IMR-90 (cell line): ENCODE measurements around the gene ATP8B3. TPM values are rescaled to one million over a fixed set of nuclear protein-coding genes. Genes with fewer than 3 reads are reported as not detected.

ENCODE experiments used
- ATAC-seq: fragments of 200-7000 bp; cut with Tn5 transposase; 2 replicates; pipeline ENCODE4 v1.9.1; 2020; ENCODE audit warnings: low read depth, mild to moderate bottlenecking, moderate library complexity
- BruUV-seq: library from RNA; stranded (reverse); fragments of 400-500 nt; replicated peaks from 2 replicates; lab custom pipeline; 2021; lab: Mats Ljungman, UMichigan
- CTCF ChIA-PET: fragments of 300-600 bp; formaldehyde crosslinking; extraction: SDS; loops from one replicate; lab custom pipeline; 2021; ENCODE audit warnings: antibody characterized with exemption; lab: Yijun Ruan, JAX
- POLR2A ChIA-PET: fragments of 300-600 bp; sonication (Branson Sonifier 250); formaldehyde crosslinking; loops from one replicate; lab custom pipeline; 2022; ENCODE audit warnings: antibody characterized with exemption; ENCODE audit not compliant: unreplicated experiment; lab: Charles Lee
- DNase-seq: peaks from one replicate; pipeline ENCODE4 v3.0.0; 2013
- H2AFZ ChIP-seq: replicated peaks from 2 replicates; pipeline ENCODE3; 2013; ENCODE audit warnings: low read length, mild to moderate bottlenecking; ENCODE audit not compliant: poor library complexity
- H2AK5ac ChIP-seq: 2 replicates; pipeline ENCODE4 v1.6.1; 2013; ENCODE audit warnings: low read depth, low read length, inconsistent platforms
- H2AK9ac ChIP-seq: replicated peaks from 2 replicates; pipeline ENCODE3; 2013; ENCODE audit warnings: mild to moderate bottlenecking, low read depth, low read length, moderate library complexity; ENCODE audit not compliant: poor library complexity
- H2BK120ac ChIP-seq: 2 replicates; pipeline ENCODE4 v1.6.1; 2013; ENCODE audit warnings: low read depth, low read length, inconsistent platforms
- H2BK15ac ChIP-seq: 3 replicates; pipeline ENCODE4 v1.6.1; 2013; ENCODE audit warnings: low read depth, low read length, inconsistent platforms
- H2BK20ac ChIP-seq: 2 replicates; pipeline ENCODE4 v1.6.1; 2013; ENCODE audit warnings: low read depth, mild to moderate bottlenecking, inconsistent platforms, low read length, moderate library complexity
- H2BK5ac ChIP-seq: 2 replicates; pipeline ENCODE4 v1.6.1; 2013; ENCODE audit warnings: mild to moderate bottlenecking, low read depth, low read length, inconsistent platforms; ENCODE audit not compliant: poor library complexity, severe bottlenecking
- H3K14ac ChIP-seq: replicated peaks from 2 replicates; pipeline ENCODE4 v1.6.1; 2013; ENCODE audit warnings: low read depth, low read length, inconsistent platforms
- H3K18ac ChIP-seq: 2 replicates; pipeline ENCODE4 v1.6.1; 2013; ENCODE audit warnings: low read depth, low read length, control low read depth
- H3K23ac ChIP-seq: 2 replicates; pipeline ENCODE4 v1.6.1; 2013; ENCODE audit warnings: low read depth, low read length, inconsistent platforms
- H3K27ac ChIP-seq: 2 replicates; pipeline ENCODE4 v1.5.1; 2013; ENCODE audit warnings: mild to moderate bottlenecking, control low read depth, low read length; ENCODE audit not compliant: insufficient read depth
- H3K27me3 ChIP-seq: 2 replicates; pipeline ENCODE4 v1.6.1; 2013; ENCODE audit warnings: low read length; ENCODE audit not compliant: control insufficient read depth, insufficient read depth
- H3K36me3 ChIP-seq: 2 replicates; pipeline ENCODE4 v1.6.1; 2013; ENCODE audit warnings: low read length, mixed read lengths; ENCODE audit not compliant: control insufficient read depth, insufficient read depth
- H3K4ac ChIP-seq: 2 replicates; pipeline ENCODE4 v1.6.1; 2013; ENCODE audit warnings: low read depth, low read length, inconsistent platforms
- H3K4me1 ChIP-seq: 2 replicates; pipeline ENCODE4 v1.6.1; 2013; ENCODE audit warnings: low read length, mixed read lengths; ENCODE audit not compliant: control insufficient read depth, insufficient read depth
- H3K4me2 ChIP-seq: 2 replicates; pipeline ENCODE4 v1.6.1; 2013; ENCODE audit warnings: low read depth, mild to moderate bottlenecking, control low read depth, low read length, moderate library complexity
- H3K4me3 ChIP-seq: 2 replicates; pipeline ENCODE4 v1.5.1; 2013; ENCODE audit warnings: low read depth, mild to moderate bottlenecking, control low read depth, low read length, moderate library complexity; ENCODE audit not compliant: insufficient read depth
- H3K56ac ChIP-seq: 2 replicates; pipeline ENCODE4 v1.6.1; 2013; ENCODE audit warnings: low read length, inconsistent platforms; ENCODE audit not compliant: insufficient read depth; ENCODE audit errors: extremely low read depth
- H3K79me1 ChIP-seq, 2 experiments: 2 replicates each; pipeline ENCODE4 v1.6.1; 2013; ENCODE audit warnings: low read length in 2 of 2, inconsistent platforms in 1 of 2, low read depth in 1 of 2
- H3K9ac ChIP-seq: 2 replicates; pipeline ENCODE4 v1.6.1; 2013; ENCODE audit warnings: low read depth, low read length, control low read depth
- H3K9me1 ChIP-seq: 2 replicates; pipeline ENCODE4 v1.6.1; 2013; ENCODE audit warnings: low read length, inconsistent platforms; ENCODE audit not compliant: insufficient read depth
- H3K9me3 ChIP-seq: 2 replicates; pipeline ENCODE4 v1.6.1; 2013; ENCODE audit warnings: low read length; ENCODE audit not compliant: control insufficient read depth, insufficient read depth
- H4K20me1 ChIP-seq: 2 replicates; pipeline ENCODE4 v1.6.1; 2013; ENCODE audit warnings: low read length, inconsistent platforms; ENCODE audit not compliant: insufficient read depth
- H4K5ac ChIP-seq: 2 replicates; pipeline ENCODE4 v1.6.1; 2013; ENCODE audit warnings: mild to moderate bottlenecking, low read depth, low read length, control low read depth
- H4K8ac ChIP-seq, 2 experiments: 2 replicates each; pipeline ENCODE4 v1.6.1; 2013; ENCODE audit warnings: low read depth in 2 of 2, low read length in 2 of 2, control low read depth in 1 of 2, inconsistent platforms in 1 of 2
- H4K91ac ChIP-seq: 2 replicates; pipeline ENCODE4 v1.6.1; 2013; ENCODE audit warnings: low read depth, low read length, inconsistent platforms; ENCODE audit not compliant: insufficient read depth
- CHD1 ChIP-seq: IDR thresholded peaks from 2 replicates; pipeline ENCODE4 v1.6.1; 2012; ENCODE audit warnings: low read depth, low read length, improper control_type of control experiment
- FOS ChIP-seq: fragments of 150-350 bp; IDR thresholded peaks from 2 replicates; pipeline ENCODE4 v1.6.1; 2016; ENCODE audit warnings: low read depth, low read length
- WGBS, 2 experiments: methylation state at CpG; one replicate each; pipeline versions ENCODE4 v1.1.5 to v1.1.7; 2013; ENCODE audit warnings: missing lambda C conversion rate in 2 of 2; ENCODE audit not compliant: insufficient read length in 1 of 2; ENCODE audit errors: extremely low coverage in 2 of 2; 5-methylcytosine and 5-hydroxymethylcytosine counted together
- dilution Hi-C: fragments of 300-500 bp; cut with HindIII; formaldehyde crosslinking; loops from one replicate; pipeline ENCODE4 v1.14.3; 2018; ENCODE audit warnings: low sequenced_read_pairs; ENCODE audit not compliant: unreplicated experiment
- in situ Hi-C: fragments of 300-500 bp; cut with MboI; formaldehyde crosslinking; loops from 3 replicates; pipeline ENCODE4 v1.14.3; 2019; ENCODE audit warnings: low sequenced_read_pairs, inconsistent platforms, mixed read lengths
- intact Hi-C: fragments of 100-400 bp; cut with micrococcal nuclease; formaldehyde crosslinking; loops from 2 replicates; pipeline ENCODE4 v1.10.0; 2022
- polyA plus RNA-seq, 3 experiments: library from polyadenylated mRNA; depleted of rRNA; stranded (reverse); fragments of >200 nt; gene quantifications; 2 replicates each; pipeline ENCODE4 v1.2.3, GENCODE V29; 2012; ENCODE audit warnings: low replicate concordance in 1 of 3
- total RNA-seq: library from RNA; depleted of rRNA; stranded (reverse); fragments of >200 nt; gene quantifications from 2 replicates; pipeline ENCODE4 v1.2.3, GENCODE V29; 2012

Gene ATP8B3
- total and polyA plus RNA-seq, 2 of the 4 experiments (the other 2 are of a cell fraction): 1.6 to 8.1 TPM

DNA sequence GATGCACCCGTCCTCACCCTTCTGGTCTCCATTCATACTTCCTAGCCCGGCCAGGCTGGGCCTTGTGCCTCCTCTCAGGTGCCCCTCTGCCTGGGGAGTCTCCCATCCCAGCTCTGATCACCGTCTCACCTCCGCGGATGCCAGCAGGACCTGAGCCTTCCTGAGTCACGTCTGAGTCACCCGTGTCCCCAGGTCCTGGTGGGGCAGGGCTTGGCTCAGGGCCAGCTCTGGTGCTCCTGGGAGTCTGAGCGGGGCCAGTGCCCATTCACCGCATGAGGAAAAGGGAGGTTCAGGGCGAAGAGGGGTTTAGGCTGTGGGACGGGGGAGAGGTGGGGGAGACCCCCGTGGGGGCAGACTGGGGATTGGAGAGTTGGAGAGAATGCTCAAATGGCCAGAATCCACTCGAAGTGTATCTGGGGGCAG is 593 bp downstream of the ATP8B3 start:
- Histone ChIP-seq H3K4me2 (peak overlapping the region; percentile 82), H2BK5ac (peak overlapping the region; percentile 27), H2BK120ac (peak overlapping the region; percentile 19; the same call in 1 of the 2 replicates), H4K91ac (peak overlapping the region; percentile 68; the same call in 1 of the 2 replicates), H3K14ac (peak overlapping the region; percentile 89), H3K9ac (peak overlapping the region; percentile 77), H4K5ac (peak overlapping the region; percentile 74), H3K23ac (peak overlapping the region; percentile 92), H2BK15ac (peak overlapping the region; percentile 74; the same call in 1 of the 3 replicates), H2AK9ac (peak overlapping the region; percentile 98), H2AFZ (peak overlapping the region; percentile 94), H3K9me3 (no peaks in the 10 kb centered on the region), H4K20me1 (no peaks in the 10 kb centered on the region; the same call in 1 of the 2 replicates), H3K56ac (0 out of 2 replicates have a peak overlapping the region, but pooled peaks have one; percentile 28), H3K4ac (peak overlapping the region; percentile 78), H3K79me1 (peaks cover 0 to 9% of the 10 kb centered on the region in 2 experiments; a peak in 2 of 4 replicates), H4K8ac (peak overlapping the region; percentile 42 to 82), H2BK20ac (peak overlapping the region; percentile 32; the same call in 1 of the 2 replicates), H3K4me1 (peaks cover 8% of the 10 kb centered on the region), H2AK5ac (peak overlapping the region; percentile 70), H3K9me1 (peaks cover 4% of the 10 kb centered on the region; the same call in 1 of the 2 replicates), H3K36me3 (peaks cover 15% of the 10 kb centered on the region), H3K27me3 (no peaks in the 10 kb centered on the region), H3K18ac (peak overlapping the region; percentile 53; the same call in 1 of the 2 replicates), H3K27ac (peak overlapping the region; percentile 54; the same call in 1 of the 2 replicates), H3K4me3 (peak overlapping the region; percentile 79)
- DNase-seq: peak; percentile 67
- no peak for TF ChIP-seq CHD1
- TF ChIP-seq FOS: 0 out of 2 replicates have a peak, but pooled peaks have one; percentile 20
- ATAC-seq: no peak
- 44% methylated on average over 8 of the region's 13 CpGs; no CpG with 5 or more reads in 1 of the 2 experiments for WGBS, 2 experiments
- intact Hi-C loops: no loop called here
- dilution Hi-C loops: no loop called here
- ChIA-PET POLR2A (interaction anchor here (0.5 to 0.7 kb wide), 2 partner anchors 12 to 213 kb away, joined by 9 to 10 read pairs; no protein-coding TSS in a partner anchor), CTCF (interaction anchor here (0.6 kb wide), 1 partner anchor 348 kb away, joined by 6 read pairs; no protein-coding TSS in a partner anchor)
- in situ Hi-C loops: no loop called here
- no TSS peak for BruUV-seq
